ENCODE data around the gene LINC01488. TPM values are rescaled to one million over a fixed set of nuclear protein-coding genes. Genes with fewer than 3 reads are reported as not detected.

LINC01488 gene
- total RNA-seq, 2 donors from 2014 or later: not detected

DNA sequence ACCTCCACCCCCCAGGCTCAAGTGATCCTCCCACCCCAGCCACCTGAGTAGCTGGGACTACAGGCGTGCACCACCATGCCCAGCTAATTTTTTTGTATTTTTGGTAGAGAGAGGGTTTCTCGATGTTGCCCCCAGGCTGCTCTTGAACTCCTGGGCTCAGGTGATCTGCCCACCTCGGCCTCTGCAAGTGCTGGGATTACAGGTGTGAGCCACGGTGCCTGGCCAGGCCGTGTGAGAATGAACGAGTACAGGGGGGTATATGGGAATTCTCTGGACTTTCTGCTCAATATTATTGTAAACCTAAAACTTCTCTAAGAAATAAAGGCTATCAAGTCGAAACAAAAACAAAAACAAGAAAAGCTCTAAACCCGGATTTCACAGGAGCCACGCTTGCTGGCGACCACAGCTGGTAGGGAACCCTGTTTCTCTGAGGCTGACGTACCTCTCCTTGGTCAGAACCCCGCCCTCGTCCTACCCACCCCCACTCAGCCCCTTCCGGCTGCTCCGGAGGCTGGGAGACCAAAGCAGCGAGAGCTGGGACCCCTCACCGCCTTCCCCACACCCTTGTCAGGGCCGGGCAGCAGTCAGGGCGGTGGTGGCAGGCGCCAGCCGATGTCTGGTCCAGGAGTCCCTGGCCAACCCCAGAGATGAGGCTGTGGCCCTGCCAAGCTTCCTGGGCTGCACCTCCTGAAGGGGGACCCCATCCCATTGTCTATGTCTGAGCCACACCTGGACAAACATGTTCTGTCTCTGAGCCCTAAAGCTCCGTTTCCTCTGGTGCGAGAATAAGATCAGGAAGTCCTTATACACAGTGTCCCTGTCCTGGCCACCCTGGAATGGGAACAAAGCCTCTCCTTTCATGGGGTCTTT, 52.1 kb downstream of the LINC01488 start:
- peaks cover 3% of the 10 kb centered on the region for H3K27me3 ChIP-seq (replicated peaks; ENCODE audit: insufficient read depth)
- no peak for DNase-seq (ENCODE audit: low spot score)
- TF ChIP-seq POLR2AphosphoS5 (IDR thresholded peaks at IDR 0.05) (no peak), POLR2A (IDR thresholded peaks at IDR 0.05) (no peak)
- TF ChIP-seq, protein P1, sequence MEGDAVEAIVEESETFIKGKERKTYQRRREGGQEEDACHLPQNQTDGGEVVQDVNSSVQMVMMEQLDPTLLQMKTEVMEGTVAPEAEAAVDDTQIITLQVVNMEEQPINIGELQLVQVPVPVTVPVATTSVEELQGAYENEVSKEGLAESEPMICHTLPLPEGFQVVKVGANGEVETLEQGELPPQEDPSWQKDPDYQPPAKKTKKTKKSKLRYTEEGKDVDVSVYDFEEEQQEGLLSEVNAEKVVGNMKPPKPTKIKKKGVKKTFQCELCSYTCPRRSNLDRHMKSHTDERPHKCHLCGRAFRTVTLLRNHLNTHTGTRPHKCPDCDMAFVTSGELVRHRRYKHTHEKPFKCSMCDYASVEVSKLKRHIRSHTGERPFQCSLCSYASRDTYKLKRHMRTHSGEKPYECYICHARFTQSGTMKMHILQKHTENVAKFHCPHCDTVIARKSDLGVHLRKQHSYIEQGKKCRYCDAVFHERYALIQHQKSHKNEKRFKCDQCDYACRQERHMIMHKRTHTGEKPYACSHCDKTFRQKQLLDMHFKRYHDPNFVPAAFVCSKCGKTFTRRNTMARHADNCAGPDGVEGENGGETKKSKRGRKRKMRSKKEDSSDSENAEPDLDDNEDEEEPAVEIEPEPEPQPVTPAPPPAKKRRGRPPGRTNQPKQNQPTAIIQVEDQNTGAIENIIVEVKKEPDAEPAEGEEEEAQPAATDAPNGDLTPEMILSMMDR (IDR thresholded peaks at IDR 0.05): no peak
- no peak overlapping the region for H3K4me3 ChIP-seq
- H3K27ac ChIP-seq: no peak overlapping the region
- 81% methylated on average over 21 of the region's 23 CpGs for WGBS
- no peaks in the 10 kb centered on the region for H3K4me1 ChIP-seq (replicated peaks)
- no peaks in the 10 kb centered on the region for H3K36me3 ChIP-seq
- H3K9me3 ChIP-seq: no peaks in the 10 kb centered on the region
- intact Hi-C loops (cut with DNase I): no loop called here

DNA sequence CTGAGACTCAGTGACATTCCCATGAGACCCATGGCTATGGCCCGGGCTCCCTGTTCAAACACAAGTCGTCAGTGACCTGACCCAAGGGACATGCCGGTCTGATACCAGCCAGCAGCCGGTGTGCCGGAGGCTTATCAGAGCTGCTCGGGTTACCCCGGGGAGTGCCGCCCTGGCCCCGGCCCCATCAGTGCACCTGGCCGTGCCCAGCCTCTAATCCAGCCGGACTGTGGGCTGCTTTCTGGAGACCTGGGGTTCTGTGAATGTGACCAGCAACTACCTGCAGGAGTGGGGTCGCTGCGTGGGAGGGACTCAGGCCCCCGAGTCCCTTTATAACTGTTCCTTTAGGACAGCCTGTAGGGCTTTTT, 52.7 kb downstream of the LINC01488 start:
- Histone ChIP-seq H3K4me3 (no peak overlapping the region), H3K27me3 (replicated peaks; ENCODE audit: insufficient read depth) (peaks cover 3% of the 10 kb centered on the region), H3K27ac (no peak overlapping the region), H3K4me1 (replicated peaks) (no peaks in the 10 kb centered on the region), H3K9me3 (no peaks in the 10 kb centered on the region), H3K36me3 (no peaks in the 10 kb centered on the region)
- no peak for DNase-seq (ENCODE audit: low spot score)
- 68% methylated on average over 9 of the region's 14 CpGs for WGBS
- intact Hi-C loops (cut with DNase I): no loop called here
- TF ChIP-seq, protein P1 (IDR thresholded peaks at IDR 0.05): no peak
- TF ChIP-seq POLR2AphosphoS5 (IDR thresholded peaks at IDR 0.05): no peak
- no peak for TF ChIP-seq POLR2A (IDR thresholded peaks at IDR 0.05)

DNA sequence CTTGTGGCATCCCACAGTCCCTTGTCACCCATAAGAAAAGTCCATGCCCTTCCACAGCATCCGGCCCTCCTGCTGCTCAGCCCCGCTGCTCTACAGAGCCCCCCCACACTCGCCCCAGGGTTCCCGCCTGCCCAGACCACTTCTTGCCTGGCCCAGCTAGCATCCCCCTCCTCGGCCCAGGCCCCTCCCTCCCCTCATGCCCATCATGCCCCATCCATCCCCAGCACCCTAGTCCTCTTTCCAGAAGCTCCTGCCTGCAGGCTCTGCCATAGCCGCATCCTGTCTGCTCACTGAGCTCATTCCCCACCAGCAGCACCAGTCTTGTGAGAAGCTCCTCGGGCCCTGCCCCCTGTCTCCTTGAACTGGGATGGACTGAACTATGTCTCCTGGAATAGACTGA, 54.4 kb downstream of the LINC01488 start:
- Histone ChIP-seq H3K4me1 (replicated peaks) (no peaks in the 10 kb centered on the region), H3K27ac (no peak overlapping the region), H3K27me3 (replicated peaks; ENCODE audit: insufficient read depth) (no peaks in the 10 kb centered on the region), H3K36me3 (no peaks in the 10 kb centered on the region), H3K4me3 (no peak overlapping the region), H3K9me3 (no peaks in the 10 kb centered on the region)
- intact Hi-C loops (cut with DNase I): no loop called here
- no peak for DNase-seq (ENCODE audit: low spot score)
- no peak for TF ChIP-seq POLR2AphosphoS5 (IDR thresholded peaks at IDR 0.05)
- TF ChIP-seq POLR2A (IDR thresholded peaks at IDR 0.05): no peak
- TF ChIP-seq, protein P1 (IDR thresholded peaks at IDR 0.05): no peak
- WGBS: 90% methylated on average over 7 of the region's 7 CpGs

DNA sequence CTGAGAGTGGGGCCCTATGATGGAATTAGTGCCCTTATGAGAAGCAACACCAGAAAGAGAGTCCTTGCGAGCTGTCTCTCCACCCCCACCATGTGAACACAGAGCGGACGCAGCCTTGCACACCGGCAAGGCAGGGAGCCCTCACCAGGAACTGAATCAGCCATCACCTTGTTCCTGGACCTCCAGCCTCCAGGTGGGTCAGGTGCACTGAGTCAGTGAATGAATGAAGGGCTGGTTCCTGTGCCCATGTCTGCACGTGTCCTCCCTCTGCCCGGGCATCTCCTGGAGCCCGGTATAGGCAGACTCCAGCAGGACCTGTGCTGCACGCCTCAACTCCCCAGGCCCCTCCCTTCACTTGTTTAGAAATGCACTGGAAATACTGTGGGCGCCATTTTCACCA, 54.9 kb downstream of the LINC01488 start:
- Histone ChIP-seq H3K27ac (no peak overlapping the region), H3K9me3 (no peaks in the 10 kb centered on the region), H3K27me3 (replicated peaks; ENCODE audit: insufficient read depth) (no peaks in the 10 kb centered on the region), H3K4me3 (no peak overlapping the region), H3K4me1 (replicated peaks) (no peaks in the 10 kb centered on the region), H3K36me3 (no peaks in the 10 kb centered on the region)
- no peak for DNase-seq (ENCODE audit: low spot score)
- intact Hi-C loops (cut with DNase I): no loop called here
- TF ChIP-seq POLR2AphosphoS5 (IDR thresholded peaks at IDR 0.05) (no peak), POLR2A (IDR thresholded peaks at IDR 0.05) (no peak)
- TF ChIP-seq, protein P1 (IDR thresholded peaks at IDR 0.05): no peak
- whole genome bisulfite sequencing: 87% methylated on average over 9 of the region's 9 CpGs

DNA sequence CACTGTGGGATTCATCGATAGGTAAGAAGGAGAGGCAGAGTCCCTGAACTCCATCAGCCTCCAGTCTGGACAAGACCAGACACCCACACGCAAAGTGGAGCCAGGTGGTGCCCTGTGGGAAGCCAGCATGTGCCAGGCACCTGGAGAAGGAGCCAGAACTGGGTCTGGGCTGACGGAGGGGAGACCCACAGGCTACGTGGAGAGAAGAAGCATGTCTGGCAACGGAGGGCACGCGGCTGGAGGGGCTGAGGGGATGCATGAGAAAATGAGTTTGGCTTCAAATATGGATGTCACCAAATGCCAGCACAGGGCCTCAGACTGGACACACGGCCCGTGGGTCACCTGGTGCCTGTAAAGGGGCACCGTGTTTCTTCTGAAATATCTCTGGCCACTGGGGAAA, 55.7 kb downstream of the LINC01488 start:
- H3K27ac ChIP-seq: no peak overlapping the region
- no peaks in the 10 kb centered on the region for H3K27me3 ChIP-seq (replicated peaks; ENCODE audit: insufficient read depth)
- no peak for DNase-seq (ENCODE audit: low spot score)
- no peaks in the 10 kb centered on the region for H3K9me3 ChIP-seq
- TF ChIP-seq POLR2A (IDR thresholded peaks at IDR 0.05): no peak
- no peak for TF ChIP-seq POLR2AphosphoS5 (IDR thresholded peaks at IDR 0.05)
- TF ChIP-seq, protein P1 (IDR thresholded peaks at IDR 0.05): no peak
- H3K4me3 ChIP-seq: no peak overlapping the region
- intact Hi-C loops (cut with DNase I): no loop called here
- WGBS: 80% methylated on average over 10 of the region's 10 CpGs
- no peaks in the 10 kb centered on the region for H3K36me3 ChIP-seq
- no peaks in the 10 kb centered on the region for H3K4me1 ChIP-seq (replicated peaks)

All from prostate gland (tissue), 2 donors.